AG04449 (cell line): ENCODE measurements around the gene REEP6.
"Not testable (repeated sequence)": the region's sequence is repeated elsewhere in the genome, so short reads cannot be mapped to it uniquely, and the experiment has no call there.

Experiments used
- CTCF ChIA-PET: fragments of 350-600 bp; formaldehyde crosslinking; extraction: SDS; loops from one replicate; lab custom pipeline; 2021; ENCODE audit warnings: antibody characterized with exemption; lab: Yijun Ruan, JAX
- POLR2A ChIA-PET: fragments of 400-600, 350-600 bp; formaldehyde crosslinking; extraction: SDS; loops from one replicate; lab custom pipeline; 2020; ENCODE audit warnings: antibody characterized with exemption, inconsistent platforms; lab: Yijun Ruan, JAX
- DNase-seq: peaks from one replicate; pipeline ENCODE4 v3.0.0-alpha.2; 2010; ENCODE audit warnings: low read depth, low spot score
- H3K4me3 ChIP-seq: 2 replicates; pipeline ENCODE4 v1.5.1; 2011; ENCODE audit warnings: low read depth, mild to moderate bottlenecking, control low read depth, low read length
- TF ChIP-seq, protein P1 (sequence below): IDR thresholded peaks from one replicate; pipeline ENCODE4 v1.5.1; 2011; ENCODE audit warnings: mild to moderate bottlenecking, moderate library complexity, low read length, control low read depth, inconsistent platforms; ENCODE audit not compliant: insufficient read depth; ENCODE audit errors: missing control alignments

The REEP6 gene

GRCh38 chr19:1494115-1494815, 3.3 kb downstream of the REEP6 start:
- POLR2A ChIA-PET, result interaction anchor here (0.7 kb wide), 1 partner anchor 380 kb away, joined by 8 read pairs; no protein-coding TSS in a partner anchor
- CTCF ChIA-PET, result interaction anchor here (0.5 to 1.1 kb wide), 3 partner anchors 8 to 298 kb away, joined by 3 to 7 read pairs (median 3); no protein-coding TSS in a partner anchor

GRCh38 chr19:1495051-1495798, 4.2 kb downstream of the REEP6 start:
- TF ChIP-seq, protein P1, sequence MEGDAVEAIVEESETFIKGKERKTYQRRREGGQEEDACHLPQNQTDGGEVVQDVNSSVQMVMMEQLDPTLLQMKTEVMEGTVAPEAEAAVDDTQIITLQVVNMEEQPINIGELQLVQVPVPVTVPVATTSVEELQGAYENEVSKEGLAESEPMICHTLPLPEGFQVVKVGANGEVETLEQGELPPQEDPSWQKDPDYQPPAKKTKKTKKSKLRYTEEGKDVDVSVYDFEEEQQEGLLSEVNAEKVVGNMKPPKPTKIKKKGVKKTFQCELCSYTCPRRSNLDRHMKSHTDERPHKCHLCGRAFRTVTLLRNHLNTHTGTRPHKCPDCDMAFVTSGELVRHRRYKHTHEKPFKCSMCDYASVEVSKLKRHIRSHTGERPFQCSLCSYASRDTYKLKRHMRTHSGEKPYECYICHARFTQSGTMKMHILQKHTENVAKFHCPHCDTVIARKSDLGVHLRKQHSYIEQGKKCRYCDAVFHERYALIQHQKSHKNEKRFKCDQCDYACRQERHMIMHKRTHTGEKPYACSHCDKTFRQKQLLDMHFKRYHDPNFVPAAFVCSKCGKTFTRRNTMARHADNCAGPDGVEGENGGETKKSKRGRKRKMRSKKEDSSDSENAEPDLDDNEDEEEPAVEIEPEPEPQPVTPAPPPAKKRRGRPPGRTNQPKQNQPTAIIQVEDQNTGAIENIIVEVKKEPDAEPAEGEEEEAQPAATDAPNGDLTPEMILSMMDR, result no peak
- no peak overlapping the region for H3K4me3 ChIP-seq
- DNase-seq, result no peak
- ChIA-PET POLR2A (no interaction called here), CTCF (no interaction called here)

More at GRCh38 chr19:1494115-1494815, 3.3 kb downstream of the REEP6 start:
- TF ChIP-seq, protein P1, result no peak
- DNase-seq, result no peak
- H3K4me3 ChIP-seq, result no peak overlapping the region

DNA sequence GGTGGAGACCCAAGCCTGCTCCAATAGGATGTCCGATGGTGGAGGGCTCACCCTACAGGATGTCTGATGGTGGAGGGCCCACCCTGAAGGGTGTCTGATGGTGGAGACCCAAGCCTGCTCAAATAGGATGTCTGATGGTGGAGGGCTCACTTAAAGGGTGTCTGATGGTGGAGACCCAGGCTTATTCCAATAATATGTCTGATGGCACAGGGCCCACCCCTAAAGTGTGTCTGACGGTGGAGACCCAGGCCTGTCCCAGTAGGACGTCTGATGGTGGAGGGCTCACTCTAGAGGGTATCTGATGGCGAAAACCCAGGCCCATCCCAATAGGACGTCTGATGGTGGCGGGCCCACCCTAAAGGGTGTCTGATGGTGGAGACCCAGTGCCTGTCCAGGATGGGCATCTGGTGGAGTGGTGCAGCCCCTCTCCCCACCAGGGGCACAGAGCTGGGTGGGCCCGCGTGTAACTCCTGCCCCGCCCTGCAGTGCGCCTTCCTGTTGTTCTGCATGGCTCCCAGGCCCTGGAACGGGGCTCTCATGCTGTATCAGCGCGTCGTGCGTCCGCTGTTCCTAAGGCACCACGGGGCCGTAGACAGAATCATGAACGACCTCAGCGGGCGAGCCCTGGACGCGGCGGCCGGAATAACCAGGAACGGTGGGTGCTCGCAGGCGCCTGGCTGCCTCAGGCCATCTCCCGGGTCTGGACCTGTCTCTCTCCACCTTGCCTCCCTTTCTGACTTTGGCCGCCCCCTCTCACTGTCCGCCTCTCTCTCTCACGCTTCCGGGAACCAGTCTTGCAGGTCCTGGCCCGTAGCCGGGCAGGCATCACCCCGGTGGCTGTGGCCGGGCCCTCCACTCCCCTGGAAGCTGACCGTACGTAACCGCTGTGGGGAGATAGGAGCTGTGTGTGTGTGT, 5.1 kb downstream of the REEP6 start:
- CTCF ChIA-PET, result no interaction called here
- POLR2A ChIA-PET, result no interaction called here

GRCh38 chr19:1496714-1497577, 6.0 kb downstream of the REEP6 start:
- H3K4me3 ChIP-seq, result no peak overlapping the region
- ChIA-PET CTCF (no interaction called here), POLR2A (no interaction called here)
- DNase-seq, result no peak
- TF ChIP-seq, protein P1, result no peak

More for the DNA sequence above, 5.1 kb downstream of the REEP6 start:
- DNase-seq, result no peak
- H3K4me3 ChIP-seq, result no peak overlapping the region
- TF ChIP-seq, protein P1, result no peak

DNA sequence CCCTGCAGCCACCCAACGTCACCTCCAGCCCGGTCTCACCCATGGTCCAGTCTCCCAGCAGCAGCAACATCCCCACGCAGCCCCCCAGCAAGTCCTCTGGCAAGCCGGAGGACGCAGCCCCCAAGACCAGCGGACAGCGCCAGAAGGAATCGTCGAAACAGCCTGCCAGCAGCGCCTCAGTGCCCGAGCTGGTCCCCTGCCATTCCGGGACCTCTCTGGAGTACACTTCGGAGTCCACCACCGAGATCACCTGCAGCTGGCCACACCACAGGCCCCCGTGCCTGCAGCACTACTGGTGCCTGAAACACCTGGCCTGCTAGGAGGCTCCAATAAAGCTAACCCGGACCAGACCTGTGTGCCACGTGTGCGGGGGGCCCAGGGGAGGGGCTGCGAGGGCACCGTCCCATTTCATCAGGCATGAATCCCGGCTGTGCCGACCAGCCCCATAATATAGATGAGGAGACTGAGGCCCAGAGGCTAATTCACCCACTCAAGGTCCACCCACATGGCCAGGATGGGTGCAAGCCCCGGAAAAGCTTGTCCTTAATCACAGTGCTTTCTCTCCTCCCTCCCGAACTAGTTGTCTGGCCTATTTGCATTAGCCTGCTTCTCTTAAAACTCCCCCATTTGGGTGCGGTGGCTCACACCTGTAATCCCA, 6.7 kb downstream of the REEP6 start:
- DNase-seq, result no peak
- ChIA-PET CTCF (no interaction called here), POLR2A (no interaction called here)
- no peak overlapping the region for H3K4me3 ChIP-seq
- TF ChIP-seq, protein P1, result no peak

DNA sequence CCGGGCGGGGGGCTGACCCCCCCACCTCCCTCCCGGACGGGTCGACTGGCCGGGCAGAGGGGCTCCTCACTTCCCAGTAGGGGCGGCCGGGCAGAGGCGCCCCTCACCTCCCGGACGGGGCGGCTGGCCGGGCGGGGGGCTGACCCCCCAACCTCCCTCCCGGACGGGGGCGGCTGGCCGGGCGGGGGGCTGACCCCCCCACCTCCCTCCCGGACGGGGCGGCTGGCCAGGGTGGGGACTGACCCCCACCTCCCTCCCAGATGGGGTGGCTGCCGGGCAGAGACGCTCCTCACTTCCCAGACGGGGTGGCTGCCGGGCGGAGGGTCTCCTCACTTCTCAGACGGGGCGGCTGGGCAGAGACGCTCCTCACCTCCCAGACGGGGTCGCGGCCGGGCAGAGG, 8.2 kb downstream of the REEP6 start:
- DNase-seq, CTCF ChIA-PET, POLR2A ChIA-PET, H3K4me3 ChIP-seq: not testable (repeated sequence)
